Activated CD4-positive, alpha-beta T cell treated with anti-CD3 and anti-CD28 coated beads, Interleukin-2, amount 10 ng/mL, durations not matched to agents 24 days and 14 days (primary cell): ENCODE results near the gene INSRR. TPM values are rescaled to one million over a fixed set of nuclear protein-coding genes. Genes with fewer than 3 reads are reported as not detected.

Experiments used
- DNase-seq: peaks from one replicate; pipeline ENCODE4 v3.0.0; 2022
- H3K27ac Mint-ChIP-seq: one replicate; pipeline ENCODE4 v1.8.0; 2022; ENCODE audit warnings: mild to moderate bottlenecking, mixed read lengths
- H3K27me3 Mint-ChIP-seq: one replicate; pipeline ENCODE4 v1.8.0; 2022; ENCODE audit warnings: mixed read lengths
- H3K36me3 Mint-ChIP-seq: one replicate; pipeline ENCODE4 v1.8.0; 2022; ENCODE audit warnings: low read depth, mild to moderate bottlenecking, mixed read lengths
- H3K4me1 Mint-ChIP-seq: one replicate; pipeline ENCODE4 v1.8.0; 2021; ENCODE audit warnings: mixed read lengths
- H3K4me3 Mint-ChIP-seq: one replicate; pipeline ENCODE4 v1.8.0; 2022; ENCODE audit warnings: mild to moderate bottlenecking, moderate library complexity, mixed read lengths
- H3K9me3 Mint-ChIP-seq: one replicate; pipeline ENCODE4 v1.8.0; 2021; ENCODE audit warnings: mixed read lengths
- intact Hi-C: fragments of 100-400 bp; cut with micrococcal nuclease; formaldehyde crosslinking; loops from one replicate; pipeline ENCODE4 v1.15.1; 2023
- total RNA-seq: library from RNA; stranded (reverse); gene quantifications from 2 replicates; pipeline ENCODE4 v1.2.3, GENCODE V29; 2022

INSRR gene
- total RNA-seq, 1 donor from 2014 or later = 0.68 TPM

- Mint-ChIP-seq H3K9me3 (no peaks in the 10 kb centered on the region), H3K4me1 (peaks cover 9% of the 10 kb centered on the region), H3K4me3 (no peak overlapping the region), H3K27me3 (peaks cover 34% of the 10 kb centered on the region), H3K36me3 (no peaks in the 10 kb centered on the region), H3K27ac (peak overlapping the region; percentile 57)
- DNase-seq = peak; percentile 73
- intact Hi-C loops = no loop called here
These were observed 39.2 kb upstream of the INSRR start for GRCh38 chr1:156898161-156898566.

DNA sequence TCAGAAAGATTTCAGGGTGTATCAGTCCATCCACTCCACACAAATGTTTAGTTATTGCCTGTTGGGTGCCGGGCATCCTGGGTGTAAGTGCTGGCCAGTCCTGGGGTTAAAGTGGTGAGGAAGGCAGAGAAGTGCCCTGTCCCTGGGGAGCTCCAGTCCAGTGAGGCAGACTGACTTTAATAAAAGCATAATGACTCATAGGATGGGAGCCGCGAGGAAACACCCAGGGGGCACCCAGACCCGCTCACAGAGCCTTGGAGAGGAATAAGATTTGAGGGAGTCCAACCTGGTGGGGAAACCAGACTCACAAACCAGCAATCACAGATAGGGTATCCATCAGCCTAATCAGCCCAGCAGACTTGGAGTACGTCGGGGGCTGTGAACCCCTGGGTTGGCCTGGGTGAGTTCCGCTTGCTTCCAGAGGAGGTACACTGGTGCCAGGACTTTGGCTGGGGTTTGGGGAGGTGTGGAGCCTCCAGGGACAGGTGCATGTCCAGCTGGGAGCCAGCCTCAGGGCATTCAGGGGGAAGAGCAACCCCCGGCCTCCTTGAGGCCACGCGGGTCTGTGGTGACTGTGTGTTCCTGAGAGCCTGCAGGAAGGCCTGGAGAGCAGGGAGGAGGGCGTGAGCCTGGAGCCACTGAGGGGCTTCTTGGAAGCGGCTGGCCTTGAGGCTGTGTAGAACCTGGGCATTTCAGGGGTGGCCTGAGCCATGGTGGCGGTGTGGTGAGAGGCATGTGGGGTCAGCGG, 38.3 kb upstream of the INSRR start:
- Mint-ChIP-seq H3K27ac (peak overlapping the region; percentile 65), H3K4me1 (peaks cover 11% of the 10 kb centered on the region), H3K27me3 (peaks cover 35% of the 10 kb centered on the region), H3K4me3 (no peak overlapping the region), H3K9me3 (no peaks in the 10 kb centered on the region), H3K36me3 (no peaks in the 10 kb centered on the region)
- no peak for DNase-seq
- intact Hi-C loops = no loop called here

DNA sequence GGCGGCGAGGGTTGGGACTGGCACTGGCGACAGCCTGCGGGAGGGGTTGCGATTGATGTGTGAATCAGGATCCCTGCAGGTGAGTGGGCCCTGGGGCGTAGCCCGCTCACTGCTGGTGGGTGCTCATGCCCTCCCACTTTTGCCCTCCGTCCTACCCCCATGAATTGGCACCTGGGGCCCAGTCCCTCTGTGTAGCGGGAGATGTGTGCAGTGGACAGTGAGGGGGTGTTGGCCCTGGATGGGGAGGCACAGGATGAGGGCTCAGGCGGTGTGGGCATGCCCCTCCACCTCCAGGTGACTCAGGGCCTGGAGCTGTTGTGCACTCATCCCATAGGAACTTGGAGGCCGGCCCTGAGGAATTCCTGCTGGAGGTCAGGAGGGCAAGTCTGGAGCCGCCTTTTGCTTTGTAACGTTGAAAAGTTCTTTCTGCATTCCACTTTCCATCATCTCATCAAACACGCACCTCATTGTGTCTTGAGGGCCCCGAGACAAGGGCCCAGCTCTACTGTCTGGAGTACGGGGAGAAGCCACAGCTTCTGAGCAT, 37.6 kb upstream of the INSRR start:
- DNase-seq = no peak
- intact Hi-C loops = no loop called here
- H3K4me3 Mint-ChIP-seq = no peak overlapping the region
- no peak overlapping the region for H3K27ac Mint-ChIP-seq
- peaks cover 16% of the 10 kb centered on the region for H3K4me1 Mint-ChIP-seq
- H3K36me3 Mint-ChIP-seq = no peaks in the 10 kb centered on the region
- peaks cover 37% of the 10 kb centered on the region for H3K27me3 Mint-ChIP-seq
- no peaks in the 10 kb centered on the region for H3K9me3 Mint-ChIP-seq

- no peaks in the 10 kb centered on the region for H3K36me3 Mint-ChIP-seq
- intact Hi-C loops = no loop called here
These were observed 37.0 kb upstream of the INSRR start for GRCh38 chr1:156895927-156896326.

GRCh38 chr1:156895455-156895812, 36.5 kb upstream of the INSRR start:
- intact Hi-C loops = no loop called here
- H3K4me1 Mint-ChIP-seq = peaks cover 16% of the 10 kb centered on the region
- no peaks in the 10 kb centered on the region for H3K36me3 Mint-ChIP-seq
- no peak for DNase-seq
- no peak overlapping the region for H3K27ac Mint-ChIP-seq
- peaks cover 39% of the 10 kb centered on the region for H3K27me3 Mint-ChIP-seq
- no peaks in the 10 kb centered on the region for H3K9me3 Mint-ChIP-seq
- H3K4me3 Mint-ChIP-seq = no peak overlapping the region

More at GRCh38 chr1:156895927-156896326, 37.0 kb upstream of the INSRR start:
- DNase-seq = no peak
- Mint-ChIP-seq H3K27me3 (peaks cover 37% of the 10 kb centered on the region), H3K9me3 (no peaks in the 10 kb centered on the region), H3K4me3 (no peak overlapping the region), H3K27ac (no peak overlapping the region), H3K4me1 (peaks cover 16% of the 10 kb centered on the region)

- DNase-seq = no peak
- Mint-ChIP-seq H3K27me3 (peaks cover 43% of the 10 kb centered on the region), H3K4me1 (peaks cover 19% of the 10 kb centered on the region), H3K4me3 (no peak overlapping the region), H3K9me3 (no peaks in the 10 kb centered on the region), H3K27ac (no peak overlapping the region), H3K36me3 (no peaks in the 10 kb centered on the region)
- intact Hi-C loops = no loop called here
These were observed 36.0 kb upstream of the INSRR start for GRCh38 chr1:156894711-156895454.

- no peaks in the 10 kb centered on the region for H3K9me3 Mint-ChIP-seq
- H3K4me3 Mint-ChIP-seq = no peak overlapping the region
- no peak for DNase-seq
- H3K36me3 Mint-ChIP-seq = no peaks in the 10 kb centered on the region
- H3K27ac Mint-ChIP-seq = no peak overlapping the region
- peaks cover 21% of the 10 kb centered on the region for H3K4me1 Mint-ChIP-seq
- intact Hi-C loops = no loop called here
- peaks cover 43% of the 10 kb centered on the region for H3K27me3 Mint-ChIP-seq
These were observed 35.1 kb upstream of the INSRR start for GRCh38 chr1:156894001-156894400.

- H3K9me3 Mint-ChIP-seq = no peaks in the 10 kb centered on the region
- peaks cover 15% of the 10 kb centered on the region for H3K4me1 Mint-ChIP-seq
- intact Hi-C loops = loop anchor here (2.0 kb wide), 1 partner anchor 32 kb away; the partner anchor contains the start of gene NTRK1
- H3K27ac Mint-ChIP-seq = no peak within 1 kb of the TSS
- DNase-seq = no peak
- H3K36me3 Mint-ChIP-seq = no peaks in the 10 kb centered on the region
- peak within 1 kb of the TSS; percentile 66 for H3K4me3 Mint-ChIP-seq
- H3K27me3 Mint-ChIP-seq = peaks cover 39% of the 10 kb centered on the region
These were observed 34.4 kb upstream of the INSRR start, which contains the start of gene PEAR1 for GRCh38 chr1:156893048-156893953. TSS of gene PEAR1 (plus strand) at chr1:156893718. CDS start at chr1:156903927, 10,209 bp downstream.

DNA sequence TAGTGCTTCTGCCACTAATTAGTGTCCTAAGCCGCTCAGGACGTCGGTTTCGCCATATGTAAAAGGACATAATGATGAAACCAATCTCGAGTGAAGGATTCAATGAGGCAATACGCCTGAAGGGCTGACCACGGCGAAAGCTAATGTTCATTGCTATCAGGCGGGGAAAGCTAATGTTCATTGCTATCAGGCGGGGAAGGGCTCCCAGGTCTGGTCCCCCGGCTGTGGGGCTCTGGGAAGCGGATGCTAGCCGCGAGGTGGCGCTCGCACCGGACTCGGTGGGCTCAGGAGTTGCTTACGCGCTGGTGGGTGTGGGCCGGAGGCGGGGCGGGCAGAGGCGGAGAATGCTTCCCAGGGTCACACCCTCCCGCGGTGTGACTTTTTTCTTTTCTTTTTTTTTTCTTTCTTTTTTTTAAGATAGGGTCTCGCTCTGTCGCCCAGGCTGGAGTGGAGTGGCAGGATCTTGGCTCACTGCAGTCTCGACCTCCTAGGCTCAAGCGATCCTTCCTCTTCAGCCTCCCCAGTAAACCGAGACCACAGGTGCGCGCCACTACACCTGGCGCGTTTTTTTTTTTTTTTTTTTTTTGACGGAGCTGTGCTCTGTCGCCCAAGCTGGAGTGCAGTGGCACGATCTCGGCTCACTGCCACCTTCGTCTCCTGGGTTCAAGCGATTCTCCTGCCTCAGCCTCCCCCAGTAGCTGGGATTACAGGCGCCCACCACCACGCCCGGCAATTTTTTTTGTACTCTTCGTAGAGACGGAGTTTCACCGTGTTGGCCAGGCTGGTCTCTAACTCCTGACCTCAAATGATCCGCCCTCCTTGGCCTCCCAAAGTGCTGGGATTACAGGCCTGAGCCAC, 33.5 kb upstream of the INSRR start:
- Mint-ChIP-seq H3K27me3 (peaks cover 36% of the 10 kb centered on the region), H3K9me3 (no peaks in the 10 kb centered on the region), H3K4me3 (peak overlapping the region; percentile 66), H3K27ac (no peak overlapping the region), H3K4me1 (peaks cover 13% of the 10 kb centered on the region), H3K36me3 (no peaks in the 10 kb centered on the region)
- intact Hi-C loops = loop anchor here (1.0 to 2.0 kb wide), 2 partner anchors 32 to 35 kb away; partner anchors contain the start of gene NTRK1
- peak; percentile 96 for DNase-seq

DNA sequence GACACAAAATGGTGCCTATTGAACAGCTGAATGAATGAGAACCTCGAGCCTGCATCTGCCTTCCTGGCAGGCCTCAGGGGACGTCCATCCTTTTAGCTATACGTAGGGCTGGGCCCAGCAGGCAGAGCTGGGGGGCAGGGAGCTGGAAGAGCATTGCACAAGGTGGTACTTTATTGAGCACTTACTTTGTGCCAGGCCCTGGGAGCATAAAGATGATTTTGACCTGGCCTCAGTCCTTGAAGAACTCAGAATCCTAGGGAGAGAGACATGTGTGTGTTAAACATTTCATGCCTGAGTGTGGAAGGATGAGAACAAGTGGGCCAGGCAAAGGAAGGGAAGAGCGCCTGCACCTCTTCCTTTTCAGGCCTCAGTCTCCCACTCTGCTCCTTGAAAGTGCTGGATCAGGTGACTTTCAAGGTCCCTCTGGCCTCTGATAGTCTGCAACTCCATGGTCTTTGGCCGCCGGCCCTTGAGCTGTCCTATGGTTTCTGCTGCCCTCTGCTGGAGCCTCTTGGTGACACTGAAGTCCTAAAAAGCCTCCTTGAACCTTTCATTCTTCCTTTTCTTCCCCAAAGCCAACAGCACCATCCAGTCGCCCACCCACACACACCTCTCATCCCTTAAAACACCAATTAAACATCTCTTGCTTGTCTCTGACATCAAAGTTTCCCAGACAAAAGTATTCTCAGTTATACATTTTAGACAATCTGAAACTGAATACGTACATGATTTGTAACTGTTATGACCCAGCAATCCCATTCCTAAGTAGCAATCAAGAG, 31.1 kb upstream of the INSRR start:
- H3K27me3 Mint-ChIP-seq = peaks cover 37% of the 10 kb centered on the region
- DNase-seq = peak; percentile 90
- H3K4me1 Mint-ChIP-seq = peaks cover 16% of the 10 kb centered on the region
- H3K9me3 Mint-ChIP-seq = no peaks in the 10 kb centered on the region
- intact Hi-C loops = loop anchor here (1.0 kb wide), 2 partner anchors 51 to 93 kb away; no protein-coding TSS in a partner anchor
- H3K36me3 Mint-ChIP-seq = no peaks in the 10 kb centered on the region
- no peak overlapping the region for H3K27ac Mint-ChIP-seq
- no peak overlapping the region for H3K4me3 Mint-ChIP-seq

- H3K27ac Mint-ChIP-seq = no peak overlapping the region
- no peak overlapping the region for H3K4me3 Mint-ChIP-seq
- peaks cover 8% of the 10 kb centered on the region for H3K36me3 Mint-ChIP-seq
- DNase-seq = no peak
- peaks cover 24% of the 10 kb centered on the region for H3K27me3 Mint-ChIP-seq
- intact Hi-C loops = no loop called here
- H3K4me1 Mint-ChIP-seq = peaks cover 14% of the 10 kb centered on the region
- no peaks in the 10 kb centered on the region for H3K9me3 Mint-ChIP-seq
These were observed 28.8 kb upstream of the INSRR start for GRCh38 chr1:156887734-156888133.

GRCh38 chr1:156887317-156887716, 28.4 kb upstream of the INSRR start:
- H3K4me3 Mint-ChIP-seq = no peak overlapping the region
- peaks cover 14% of the 10 kb centered on the region for H3K4me1 Mint-ChIP-seq
- no peak overlapping the region for H3K27ac Mint-ChIP-seq
- H3K27me3 Mint-ChIP-seq = peaks cover 24% of the 10 kb centered on the region
- H3K9me3 Mint-ChIP-seq = no peaks in the 10 kb centered on the region
- DNase-seq = no peak
- peaks cover 8% of the 10 kb centered on the region for H3K36me3 Mint-ChIP-seq
- intact Hi-C loops = no loop called here
